NOMO-1 treated with DMSO at 0.1 percent for 48 hours (cell line): ENCODE data around the gene FASLG.
A peak's percentile ranks its signal among the peaks of the same experiment; 100 is the strongest.
"Not testable (repeated sequence)": the region's sequence is repeated elsewhere in the genome, so short reads cannot be mapped to it uniquely, and the experiment has no call there.

ENCODE experiments used
- DNase-seq: peaks from one replicate; lab custom pipeline; 2025; ENCODE audit not compliant: unreplicated experiment; lab: John Stamatoyannopoulos, UW

The FASLG gene, protein sequence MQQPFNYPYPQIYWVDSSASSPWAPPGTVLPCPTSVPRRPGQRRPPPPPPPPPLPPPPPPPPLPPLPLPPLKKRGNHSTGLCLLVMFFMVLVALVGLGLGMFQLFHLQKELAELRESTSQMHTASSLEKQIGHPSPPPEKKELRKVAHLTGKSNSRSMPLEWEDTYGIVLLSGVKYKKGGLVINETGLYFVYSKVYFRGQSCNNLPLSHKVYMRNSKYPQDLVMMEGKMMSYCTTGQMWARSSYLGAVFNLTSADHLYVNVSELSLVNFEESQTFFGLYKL

DNA sequence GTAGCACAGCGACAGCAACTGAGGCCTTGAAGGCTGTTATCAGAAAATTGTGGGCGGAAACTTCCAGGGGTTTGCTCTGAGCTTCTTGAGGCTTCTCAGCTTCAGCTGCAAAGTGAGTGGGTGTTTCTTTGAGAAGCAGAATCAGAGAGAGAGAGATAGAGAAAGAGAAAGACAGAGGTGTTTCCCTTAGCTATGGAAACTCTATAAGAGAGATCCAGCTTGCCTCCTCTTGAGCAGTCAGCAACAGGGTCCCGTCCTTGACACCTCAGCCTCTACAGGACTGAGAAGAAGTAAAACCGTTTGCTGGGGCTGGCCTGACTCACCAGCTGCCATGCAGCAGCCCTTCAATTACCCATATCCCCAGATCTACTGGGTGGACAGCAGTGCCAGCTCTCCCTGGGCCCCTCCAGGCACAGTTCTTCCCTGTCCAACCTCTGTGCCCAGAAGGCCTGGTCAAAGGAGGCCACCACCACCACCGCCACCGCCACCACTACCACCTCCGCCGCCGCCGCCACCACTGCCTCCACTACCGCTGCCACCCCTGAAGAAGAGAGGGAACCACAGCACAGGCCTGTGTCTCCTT lies at the start of gene FASLG:
TSS of gene FASLG (plus strand) at position 233 of the 583 bp plus-strand sequence. CDS start at position 332, 99 bp downstream.
- DNase-seq, result no peak

DNA sequence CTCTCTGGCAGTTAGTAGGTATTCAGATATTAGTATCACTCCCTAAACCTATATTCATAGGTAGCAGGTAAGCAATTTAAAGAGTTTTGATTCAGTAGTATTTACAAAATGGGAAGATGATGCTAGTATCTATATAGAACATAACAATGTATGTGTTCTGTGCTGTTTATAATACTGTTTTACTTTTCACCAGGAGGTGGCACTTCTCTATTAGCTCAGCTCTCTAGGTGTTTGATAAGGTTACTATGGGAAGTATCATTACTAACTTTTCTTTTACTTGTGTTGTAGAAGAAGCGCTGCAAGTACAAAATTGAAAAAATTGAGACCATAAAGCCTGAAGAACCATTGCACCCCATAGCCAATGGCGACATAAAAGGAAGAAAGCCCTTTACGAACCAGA lies 49.4 kb upstream of the FASLG start:
- DNase-seq, result no peak

DNA sequence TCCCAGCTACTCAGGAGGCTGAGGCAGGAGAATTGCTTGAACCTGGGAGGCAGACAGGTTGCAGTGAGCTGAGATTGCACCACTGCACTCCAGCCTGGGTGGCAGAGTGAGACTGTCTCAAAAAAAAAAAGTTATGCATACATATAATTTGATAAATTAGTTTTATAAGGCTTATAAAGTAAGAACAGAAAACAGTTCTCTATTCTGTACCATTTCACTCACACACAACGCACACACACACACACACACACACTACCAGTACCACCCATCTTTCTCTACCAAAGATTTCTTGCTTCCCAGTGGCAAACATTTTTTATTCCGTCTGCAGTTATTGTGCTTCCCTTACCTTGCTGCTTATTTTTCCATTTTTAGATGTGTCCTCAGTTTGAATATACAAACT lies 46.4 kb upstream of the FASLG start:
- DNase-seq, result no peak

GRCh38 chr1:172613294-172613693 lies 45.6 kb upstream of the FASLG start:
- no peak for DNase-seq

DNA sequence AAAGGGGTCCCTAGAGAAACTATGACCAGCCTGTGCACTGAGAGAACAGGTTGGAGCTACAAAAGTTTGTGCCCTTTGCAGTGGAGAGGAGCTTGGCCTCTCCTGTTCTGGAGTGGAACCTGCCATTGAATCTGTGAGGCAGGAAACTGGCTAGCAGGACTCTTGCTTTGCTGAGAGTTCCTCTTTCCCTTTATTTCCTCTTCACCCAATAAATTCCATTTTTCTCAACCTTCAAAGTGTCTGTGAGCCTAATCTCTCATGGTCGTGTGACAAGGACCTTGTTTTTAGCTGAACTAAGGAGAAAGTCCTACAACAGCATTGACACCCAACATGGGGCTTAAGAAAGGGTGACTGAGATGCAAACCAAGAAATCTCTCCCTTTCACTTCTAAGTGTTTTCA lies 42.7 kb upstream of the FASLG start:
- peak; percentile 49 for DNase-seq

- DNase-seq, result peak; percentile 70
These were observed 42.3 kb upstream of the FASLG start for GRCh38 chr1:172616636-172617035.

GRCh38 chr1:172620603-172621002 lies 38.3 kb upstream of the FASLG start:
- DNase-seq, result not testable (repeated sequence)

GRCh38 chr1:172622541-172622940 lies 36.4 kb upstream of the FASLG start:
- peak; percentile 53 for DNase-seq

GRCh38 chr1:172623748-172624147 lies 35.2 kb upstream of the FASLG start:
- no peak for DNase-seq

DNA sequence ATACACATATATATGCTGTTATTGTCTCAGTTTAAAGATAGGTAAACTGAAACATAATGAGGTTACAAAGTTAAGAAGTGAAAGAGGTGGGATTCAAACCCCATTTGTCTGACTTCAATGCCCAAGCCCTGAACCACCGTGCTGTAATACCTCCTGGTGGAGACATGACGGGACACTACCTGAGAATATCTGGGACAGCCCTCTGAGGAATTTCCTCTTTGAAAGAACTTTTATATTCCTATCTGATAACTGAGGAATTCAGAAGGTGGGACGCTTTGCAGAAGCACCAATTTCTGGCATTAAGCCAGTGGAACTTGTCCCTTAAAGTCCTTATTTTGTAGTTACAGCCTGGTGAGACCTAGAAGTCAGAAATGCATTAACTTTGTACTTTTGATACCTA lies 32.1 kb upstream of the FASLG start:
- DNase-seq, result no peak

DNA sequence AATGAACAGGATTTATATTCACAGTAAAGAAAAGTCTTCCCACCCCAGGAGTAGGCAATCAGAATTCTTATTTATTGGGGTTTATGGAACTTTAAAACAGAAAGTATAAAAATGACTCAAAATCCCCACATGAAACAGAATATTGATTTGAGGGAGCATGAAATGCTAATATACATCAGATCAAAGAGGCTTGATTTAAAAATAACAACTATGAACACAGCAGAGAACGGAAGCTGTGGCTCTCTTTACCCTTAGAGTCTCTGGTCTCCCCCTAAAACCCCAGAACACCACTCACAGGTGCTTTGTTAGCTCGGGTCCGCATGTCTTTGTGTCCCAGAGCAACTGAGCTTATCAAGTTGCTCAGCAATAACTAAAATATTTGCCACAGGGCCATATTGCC lies 31.2 kb upstream of the FASLG start:
- no peak for DNase-seq

DNA sequence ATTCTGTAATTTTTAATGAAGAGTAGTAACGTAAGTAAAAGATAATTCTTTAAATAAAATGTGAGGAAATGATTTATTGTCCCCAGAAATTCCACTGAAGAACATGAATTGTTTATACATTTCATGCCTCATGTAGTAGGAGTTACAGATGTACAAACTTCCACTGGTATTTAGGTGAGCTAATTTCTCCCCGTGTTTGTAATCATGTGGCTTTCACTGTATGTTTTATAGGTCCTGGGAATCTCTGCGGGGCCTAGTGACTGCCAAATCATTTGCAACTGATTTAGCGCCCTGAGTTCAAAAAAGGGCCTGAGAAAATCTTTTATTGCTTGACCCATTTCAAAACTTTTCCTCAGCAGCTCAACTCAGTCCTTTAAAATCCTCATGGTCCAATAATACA lies 30.5 kb upstream of the FASLG start:
- DNase-seq, result no peak

GRCh38 chr1:172629170-172629569 lies 29.7 kb upstream of the FASLG start:
- no peak for DNase-seq

- DNase-seq, result no peak
These were observed 29.3 kb upstream of the FASLG start for GRCh38 chr1:172629638-172630037.

DNA sequence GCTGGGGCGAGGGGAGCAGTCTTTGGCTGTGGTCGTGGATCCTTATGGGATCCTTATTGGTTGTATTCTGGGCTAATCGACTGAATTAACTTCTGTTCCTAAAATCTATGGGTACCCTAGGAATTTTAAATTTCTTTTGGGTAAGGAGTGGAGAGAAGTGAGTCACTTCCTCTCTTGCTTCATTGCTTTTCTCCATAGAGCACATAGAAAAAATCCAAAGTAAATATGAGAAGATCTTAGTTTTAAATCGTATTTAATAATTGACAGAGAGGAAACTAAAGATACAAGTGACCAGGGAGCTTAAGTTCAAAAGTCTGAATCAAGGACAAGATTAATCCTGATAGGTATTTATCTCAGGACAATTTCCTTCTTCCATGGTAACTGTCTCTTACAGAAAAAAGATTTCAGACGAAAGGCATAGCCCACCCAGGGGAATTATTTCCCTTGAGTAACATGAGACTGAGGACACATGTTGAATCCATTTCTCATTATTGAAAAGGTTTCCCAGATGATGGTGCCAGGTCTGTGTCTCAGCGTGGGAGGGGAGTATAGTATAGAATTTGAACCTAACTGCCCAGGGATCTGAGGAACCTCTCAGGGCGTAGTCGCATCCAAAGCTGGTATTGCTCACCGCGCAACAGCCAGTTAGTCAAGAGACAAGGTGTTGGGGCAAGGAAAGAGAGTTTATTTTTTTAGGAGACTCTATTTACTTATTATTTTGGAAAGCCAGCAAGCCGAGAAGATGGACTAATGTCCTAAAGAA lies 28.7 kb upstream of the FASLG start:
- no peak for DNase-seq

- no peak for DNase-seq
These were observed 28.0 kb upstream of the FASLG start for GRCh38 chr1:172630868-172631267.

GRCh38 chr1:172637522-172637921 lies 21.4 kb upstream of the FASLG start:
- DNase-seq, result no peak

DNA sequence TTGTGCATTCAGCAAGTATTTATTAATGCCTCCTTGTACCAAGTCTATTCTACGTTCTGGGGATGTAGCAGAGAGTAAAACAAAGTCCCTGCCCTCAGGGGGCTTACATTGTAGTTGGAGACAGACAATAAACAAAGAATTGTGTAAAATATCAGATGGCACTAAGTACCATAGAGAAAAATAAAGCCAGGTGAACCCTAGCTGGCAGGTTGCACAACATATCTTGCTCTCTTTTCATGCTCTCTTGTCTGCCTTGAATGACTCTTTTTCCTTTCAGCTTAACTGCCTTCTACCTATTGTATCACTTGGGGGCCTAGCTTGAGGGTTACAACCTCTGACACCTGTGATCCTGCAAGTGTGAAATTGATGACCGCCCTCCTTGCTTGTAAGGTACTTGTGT lies 20.7 kb upstream of the FASLG start:
- no peak for DNase-seq

DNA sequence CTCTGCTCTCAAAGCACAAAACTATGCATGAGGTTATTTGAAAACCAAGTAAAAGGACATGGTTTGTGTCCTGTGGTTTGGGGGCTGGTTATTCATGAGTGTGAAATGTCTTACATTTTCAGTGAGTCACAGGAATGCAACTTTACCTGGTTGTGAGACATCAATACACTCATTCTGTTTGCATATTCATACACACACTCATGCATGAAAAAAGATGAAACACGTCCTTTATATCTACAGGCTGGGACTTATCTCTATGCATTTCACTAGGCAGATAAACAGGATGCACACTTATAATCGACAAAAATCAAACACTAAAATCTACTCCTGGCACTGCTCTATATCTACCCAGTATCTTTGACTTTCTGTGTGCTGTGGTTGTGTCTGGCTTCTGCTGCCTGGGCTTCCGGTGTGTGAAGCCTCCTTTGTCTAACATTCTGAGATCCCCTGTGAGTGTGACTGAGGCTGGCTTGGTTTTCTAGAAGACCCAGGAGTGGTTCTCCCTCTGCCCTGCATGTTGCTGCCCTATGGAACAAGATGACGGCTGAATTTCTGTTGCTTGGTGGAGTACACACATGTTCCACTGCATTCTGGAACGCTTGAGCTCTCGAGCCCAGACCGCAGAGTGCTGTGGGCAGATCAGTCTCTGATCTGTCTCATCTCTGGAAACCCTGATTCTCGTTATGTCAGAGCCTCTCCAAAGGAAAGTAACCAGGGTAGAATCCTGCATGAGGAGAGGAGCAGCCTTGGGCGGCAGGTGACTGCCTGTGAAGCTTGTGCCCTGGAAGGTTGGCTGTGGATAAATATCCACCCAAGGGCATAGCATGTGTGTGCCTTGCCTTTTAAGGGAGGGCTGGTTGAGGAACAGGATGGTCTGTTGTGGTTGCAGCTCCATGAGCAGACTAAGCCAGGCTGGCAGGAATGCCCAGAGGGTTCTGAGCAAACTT lies 19.7 kb upstream of the FASLG start:
- no peak for DNase-seq

- peak; percentile 37 for DNase-seq
These were observed 18.8 kb upstream of the FASLG start for GRCh38 chr1:172640111-172640510.

GRCh38 chr1:172641492-172641891 lies 17.4 kb upstream of the FASLG start:
- no peak for DNase-seq
